Mesenchymal stem cell (in vitro differentiated cells and primary cell): ENCODE results near the gene POLR2C.
A peak's percentile ranks its signal among the peaks of the same experiment; 100 is the strongest.

Experiments
- DNase-seq: peaks from one replicate; pipeline ENCODE4 v3.0.0-alpha.2; 2013
- H2AFZ ChIP-seq: one replicate; pipeline ENCODE4 v1.6.1; 2013; ENCODE audit warnings: low read depth, mild to moderate bottlenecking, control low read depth, inconsistent platforms, low read length, moderate library complexity
- H2AK5ac ChIP-seq: 2 replicates; pipeline ENCODE4 v1.6.1; 2013; ENCODE audit warnings: low read length, moderate library complexity, mild to moderate bottlenecking, inconsistent platforms; ENCODE audit not compliant: severe bottlenecking
- H2BK120ac ChIP-seq: one replicate; pipeline ENCODE4 v1.6.1; 2013; ENCODE audit warnings: low read depth, mild to moderate bottlenecking, inconsistent platforms, low read length, moderate library complexity
- H2BK12ac ChIP-seq, 2 experiments: one replicate each; pipeline ENCODE4 v1.6.1; 2013; ENCODE audit warnings: inconsistent platforms in 2 of 2, low read length in 2 of 2, mild to moderate bottlenecking in 2 of 2, moderate library complexity in 2 of 2, control low read depth in 1 of 2
- H2BK15ac ChIP-seq: one replicate; pipeline ENCODE4 v1.6.1; 2013; ENCODE audit warnings: mild to moderate bottlenecking, low read depth, inconsistent platforms; ENCODE audit not compliant: poor library complexity, severe bottlenecking
- H2BK5ac ChIP-seq: 2 replicates; pipeline ENCODE4 v1.6.1; 2013; ENCODE audit warnings: low read depth, mild to moderate bottlenecking, low read length, control low read depth, inconsistent platforms; ENCODE audit not compliant: poor library complexity, severe bottlenecking
- H3K14ac ChIP-seq, 2 experiments: one replicate each; pipeline ENCODE4 v1.6.1; 2013; ENCODE audit warnings: inconsistent platforms in 2 of 2, low read length in 2 of 2, control low read depth in 1 of 2, mild to moderate bottlenecking in 1 of 2, moderate library complexity in 1 of 2
- H3K18ac ChIP-seq, 2 experiments: one replicate each; pipeline ENCODE4 v1.6.1; 2013; ENCODE audit warnings: inconsistent platforms in 2 of 2, low read length in 2 of 2, control low read depth in 1 of 2, low read depth in 1 of 2, mild to moderate bottlenecking in 1 of 2
- H3K23ac ChIP-seq, 2 experiments: one replicate each; pipeline ENCODE4 v1.6.1; 2013; ENCODE audit warnings: inconsistent platforms in 2 of 2, low read length in 2 of 2, mild to moderate bottlenecking in 2 of 2, moderate library complexity in 2 of 2, control low read depth in 1 of 2
- H3K27ac ChIP-seq: 2 replicates; pipeline ENCODE4 v1.5.1; 2013; ENCODE audit warnings: mild to moderate bottlenecking, moderate library complexity, low read length, control low read depth, inconsistent platforms; ENCODE audit not compliant: poor library complexity, severe bottlenecking
- H3K27me3 ChIP-seq, 2 experiments: 2 replicates each; pipeline versions ENCODE4 v1.6.1 to v1.7.0; 2013; ENCODE audit warnings: low read length in 2 of 2, mild to moderate bottlenecking in 2 of 2, moderate library complexity in 2 of 2, control low read depth in 1 of 2, inconsistent platforms in 1 of 2; ENCODE audit not compliant: control insufficient read depth in 1 of 2, insufficient read depth in 1 of 2
- H3K36me3 ChIP-seq, 2 experiments: 2 replicates each; pipeline versions ENCODE4 v1.6.1 to v1.7.0; 2013; ENCODE audit warnings: low read length in 2 of 2, control low read depth in 1 of 2, inconsistent platforms in 1 of 2, low read depth in 1 of 2, mild to moderate bottlenecking in 1 of 2; ENCODE audit not compliant: insufficient read depth in 2 of 2, control insufficient read depth in 1 of 2
- H3K4ac ChIP-seq, 2 experiments: one replicate each; pipeline ENCODE4 v1.6.1; 2013; ENCODE audit warnings: inconsistent platforms in 2 of 2, low read length in 2 of 2, mild to moderate bottlenecking in 2 of 2, moderate library complexity in 2 of 2, control low read depth in 1 of 2, low read depth in 1 of 2
- H3K4me1 ChIP-seq: 2 replicates; pipeline ENCODE4 v1.6.1; 2013; ENCODE audit warnings: low read depth, low read length, control low read depth; ENCODE audit not compliant: control insufficient read depth, insufficient read depth
- H3K4me2 ChIP-seq: 2 replicates; pipeline ENCODE4 v1.6.1; 2013; ENCODE audit warnings: low read length, mild to moderate bottlenecking, inconsistent platforms; ENCODE audit not compliant: poor library complexity, severe bottlenecking
- H3K4me3 ChIP-seq, 2 experiments: 2 replicates each; pipeline versions ENCODE4 v1.5.1 to v1.7.0; 2013; ENCODE audit warnings: low read length in 2 of 2, mild to moderate bottlenecking in 2 of 2, control low read depth in 1 of 2, low read depth in 1 of 2; ENCODE audit not compliant: insufficient read depth in 1 of 2
- H3K79me1 ChIP-seq: replicated peaks from 2 replicates; pipeline ENCODE4 v1.6.1; 2013; ENCODE audit warnings: mild to moderate bottlenecking, control low read depth, low read length, inconsistent platforms; ENCODE audit not compliant: poor library complexity, severe bottlenecking
- H3K9ac ChIP-seq: 2 replicates; pipeline ENCODE4 v1.7.0; 2013; ENCODE audit warnings: mild to moderate bottlenecking, low read length, moderate library complexity
- H3K9me3 ChIP-seq: 2 replicates; pipeline ENCODE4 v1.7.0; 2013; ENCODE audit warnings: mild to moderate bottlenecking, low read length; ENCODE audit not compliant: control insufficient read depth
- H4K8ac ChIP-seq: one replicate; pipeline ENCODE4 v1.6.1; 2013; ENCODE audit warnings: inconsistent platforms, mild to moderate bottlenecking, low read length, moderate library complexity
- H4K91ac ChIP-seq: one replicate; pipeline ENCODE4 v1.6.1; 2013; ENCODE audit warnings: mild to moderate bottlenecking, low read length, inconsistent platforms
- WGBS: methylation state at CpG from one replicate; pipeline ENCODE4 v1.1.7; 2013; ENCODE audit warnings: mixed read lengths; 5-methylcytosine and 5-hydroxymethylcytosine counted together

The POLR2C gene

GRCh38 chr16:57507136-57508034 lies 44.9 kb downstream of the POLR2C start:
- Histone ChIP-seq H3K27me3 (peaks cover 0 to 54% of the 10 kb centered on the region in 2 experiments), H3K36me3 (peaks cover under 1 to 5% of the 10 kb centered on the region in 2 experiments), H3K9me3 (no peaks in the 10 kb centered on the region), H2BK120ac (peak overlapping the region; percentile 39), H2AFZ (no peak overlapping the region), H3K4me3 (no peak overlapping the region), H3K4me1 (peaks cover 25% of the 10 kb centered on the region), H4K8ac (peak overlapping the region; percentile 32), H3K14ac (peak overlapping the region in 1 of 2 experiments; percentile 62), H3K79me1 (no peaks in the 10 kb centered on the region), H2AK5ac (peak overlapping the region; percentile 27), H3K4ac (no peak overlapping the region), H3K27ac (no peak overlapping the region), H3K9ac (no peak overlapping the region), H2BK12ac (peak overlapping the region in 1 of 2 experiments; percentile 12), H2BK15ac (no peak overlapping the region), H2BK5ac (no peak overlapping the region), H4K91ac (no peak overlapping the region), H3K23ac (no peak overlapping the region), H3K18ac (no peak overlapping the region), H3K4me2 (no peak overlapping the region)
- 49% methylated on average over 13 of the region's 13 CpGs for WGBS
- no peak for DNase-seq

- WGBS: 71% methylated on average over 1 of the region's 3 CpGs
- no peaks in the 10 kb centered on the region for H3K9me3 ChIP-seq
- no peak overlapping the region for H3K18ac ChIP-seq
Observed at GRCh38 chr16:57508035-57508425, 45.6 kb downstream of the POLR2C start.

GRCh38 chr16:57509231-57509923 lies 46.9 kb downstream of the POLR2C start:
- Histone ChIP-seq H3K14ac (no peak overlapping the region), H3K4ac (peak overlapping the region in 1 of 2 experiments; percentile 38), H3K4me1 (peaks cover 39% of the 10 kb centered on the region), H3K9ac (no peak overlapping the region), H4K8ac (peak overlapping the region; percentile 74), H3K23ac (peak overlapping the region in 1 of 2 experiments; percentile 15), H3K79me1 (no peaks in the 10 kb centered on the region), H3K4me2 (no peak overlapping the region), H3K4me3 (no peak overlapping the region), H2BK15ac (no peak overlapping the region), H3K36me3 (peaks cover 4 to 11% of the 10 kb centered on the region in 2 experiments), H3K9me3 (no peaks in the 10 kb centered on the region), H2BK12ac (no peak overlapping the region), H2AK5ac (no peak overlapping the region), H2AFZ (no peak overlapping the region), H3K27ac (no peak overlapping the region), H2BK5ac (no peak overlapping the region), H4K91ac (peak overlapping the region; percentile 65), H3K18ac (peak overlapping the region in 1 of 2 experiments; percentile 16), H3K27me3 (peaks cover 0 to 35% of the 10 kb centered on the region in 2 experiments), H2BK120ac (no peak overlapping the region)
- 60% methylated on average over 8 of the region's 12 CpGs for WGBS
- no peak for DNase-seq

More at GRCh38 chr16:57508035-57508425, 45.6 kb downstream of the POLR2C start:
- Histone ChIP-seq H3K4me1 (peaks cover 32% of the 10 kb centered on the region), H3K4me2 (no peak overlapping the region), H2BK15ac (no peak overlapping the region), H4K8ac (peak overlapping the region; percentile 35), H2BK5ac (no peak overlapping the region), H3K4me3 (no peak overlapping the region), H3K23ac (no peak overlapping the region), H2AFZ (no peak overlapping the region), H3K36me3 (peaks cover 4 to 11% of the 10 kb centered on the region in 2 experiments), H2BK120ac (no peak overlapping the region), H3K27me3 (peaks cover 0 to 48% of the 10 kb centered on the region in 2 experiments), H3K9ac (no peak overlapping the region), H3K27ac (no peak overlapping the region), H3K79me1 (no peaks in the 10 kb centered on the region), H2AK5ac (peak overlapping the region; percentile 27), H4K91ac (no peak overlapping the region), H2BK12ac (peak overlapping the region in 1 of 2 experiments; percentile 30), H3K14ac (peak overlapping the region in 1 of 2 experiments; percentile 37), H3K4ac (no peak overlapping the region)
- no peak for DNase-seq
